ENCODE measurements around the gene SMYD3.

Gene SMYD3

DNA sequence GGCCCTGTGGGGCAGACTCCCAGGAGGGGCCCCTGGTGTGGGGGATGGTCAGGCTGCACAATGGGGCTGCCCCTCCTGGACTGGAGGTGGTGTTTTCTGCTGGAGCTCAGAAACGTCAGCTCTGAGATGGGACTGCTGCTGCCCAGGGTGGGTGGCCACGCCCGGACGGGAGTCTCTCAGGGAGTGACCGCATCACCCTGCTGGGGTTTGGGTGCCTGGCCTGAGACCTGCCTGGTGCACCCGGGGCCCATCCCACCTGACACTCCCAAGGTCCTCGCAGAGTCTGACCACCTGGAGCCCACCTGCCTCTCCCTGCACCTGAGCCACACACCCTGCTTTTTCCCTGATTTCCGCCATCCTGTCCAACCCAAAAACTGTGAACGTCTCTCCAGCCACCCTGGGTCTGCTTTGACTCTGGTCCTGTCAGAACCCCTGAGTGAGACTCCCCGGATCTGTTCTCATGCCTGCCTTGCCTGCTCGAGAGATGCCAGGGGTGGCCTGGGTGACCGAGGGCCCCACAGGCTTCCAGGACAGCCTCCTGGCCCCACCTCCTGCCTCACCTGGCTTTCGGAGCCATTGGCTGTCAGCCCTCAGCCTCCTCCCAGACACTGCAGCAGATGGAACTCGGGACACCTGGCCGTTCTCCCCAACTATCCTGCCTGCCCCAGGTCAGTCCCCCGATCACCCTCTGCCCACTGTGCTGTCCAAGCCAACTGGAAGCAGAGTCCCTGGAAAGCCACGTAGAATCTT, 11.6 kb upstream of the SMYD3 start:
- no peak for DNase-seq (ENCODE audit: low read depth)
- TF ChIP-seq CTCF (IDR thresholded peaks at IDR 0.05; ENCODE audit: insufficient read depth, low read depth, low read length, missing control alignments), result no peak

GRCh38 chr1:246517391-246517790, 10.3 kb upstream of the SMYD3 start:
- no peak for TF ChIP-seq CTCF (IDR thresholded peaks at IDR 0.05; ENCODE audit: insufficient read depth, low read depth, low read length, missing control alignments)
- DNase-seq (ENCODE audit: low read depth), result no peak

More for the DNA sequence above, 11.6 kb upstream of the SMYD3 start:
- H3K4me3 ChIP-seq (ENCODE audit: low read depth, low read length), result no peak overlapping the region

DNA sequence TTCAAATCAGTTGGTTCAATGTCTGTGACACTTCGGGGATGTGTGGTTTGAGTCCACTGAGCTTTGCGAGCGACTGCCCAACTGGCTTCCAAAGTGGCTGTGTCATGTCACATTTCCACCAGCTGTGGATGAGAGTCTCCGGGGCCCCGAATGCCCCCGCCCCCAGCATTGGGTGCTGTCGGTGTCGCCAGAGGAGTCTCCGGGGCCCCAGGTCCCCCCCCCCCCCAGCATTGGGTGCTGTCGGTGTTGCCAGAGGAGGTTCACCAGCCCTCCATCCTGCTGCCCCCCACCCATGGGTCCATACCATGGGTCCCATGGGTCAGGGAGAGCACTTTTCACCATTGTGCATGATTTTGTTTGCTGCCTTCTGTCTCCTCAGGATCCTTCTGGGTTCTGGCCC, 9.0 kb upstream of the SMYD3 start:
- H3K4me3 ChIP-seq (ENCODE audit: low read depth, low read length), result no peak overlapping the region
- DNase-seq (ENCODE audit: low read depth), result no peak
- TF ChIP-seq CTCF (IDR thresholded peaks at IDR 0.05; ENCODE audit: insufficient read depth, low read depth, low read length, missing control alignments), result no peak

More at GRCh38 chr1:246517391-246517790, 10.3 kb upstream of the SMYD3 start:
- no peak overlapping the region for H3K4me3 ChIP-seq (ENCODE audit: low read depth, low read length)

- no peak overlapping the region for H3K4me3 ChIP-seq (ENCODE audit: low read depth, low read length)
- DNase-seq (ENCODE audit: low read depth), result no peak
- TF ChIP-seq CTCF (IDR thresholded peaks at IDR 0.05; ENCODE audit: insufficient read depth, low read depth, low read length, missing control alignments), result no peak
Measured at GRCh38 chr1:246515390-246516005, 8.4 kb upstream of the SMYD3 start.

- no peak for DNase-seq (ENCODE audit: low read depth)
- no peak overlapping the region for H3K4me3 ChIP-seq (ENCODE audit: low read depth, low read length)
- TF ChIP-seq CTCF (IDR thresholded peaks at IDR 0.05; ENCODE audit: insufficient read depth, low read depth, low read length, missing control alignments), result no peak
Measured at GRCh38 chr1:246513619-246514343, 6.7 kb upstream of the SMYD3 start.

DNA sequence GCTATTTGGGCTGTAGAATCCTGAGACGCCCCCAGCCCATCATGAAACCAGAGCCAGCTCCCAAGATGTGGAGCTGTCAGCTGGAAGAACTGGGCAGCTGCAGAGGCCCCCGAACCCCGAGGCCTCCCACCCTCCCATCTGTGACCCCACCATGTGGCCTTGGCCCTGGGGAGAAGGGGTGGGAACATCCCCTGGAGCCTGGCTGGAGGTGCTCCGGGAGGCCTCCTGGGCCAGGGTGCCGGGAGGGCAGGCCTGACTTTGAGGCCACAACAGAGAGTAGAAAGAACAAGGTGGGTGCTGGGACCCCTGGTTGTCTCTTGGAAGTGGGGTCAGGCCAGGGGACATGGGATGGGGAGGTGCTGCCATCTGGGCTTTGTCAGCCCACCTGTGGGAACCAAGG, 6.0 kb upstream of the SMYD3 start:
- H3K4me3 ChIP-seq (ENCODE audit: low read depth, low read length), result no peak overlapping the region
- no peak for TF ChIP-seq CTCF (IDR thresholded peaks at IDR 0.05; ENCODE audit: insufficient read depth, low read depth, low read length, missing control alignments)
- DNase-seq (ENCODE audit: low read depth), result no peak
